SK-N-SH (cell line): ENCODE results near the gene PPP1R10.

Source experiments
- CHD2 ChIP-seq: fragments of 150-350 bp; IDR thresholded peaks from 2 replicates; pipeline ENCODE4 v1.6.1; 2018; ENCODE audit warnings: low read length; ENCODE audit not compliant: partially characterized antibody
- CTCF ChIP-seq: fragments of 200-600 bp; sonication (generic); IDR thresholded peaks from 2 replicates; pipeline ENCODE4 v1.6.1; 2017; ENCODE audit warnings: antibody characterized with exemption, mild to moderate bottlenecking, moderate library complexity
- ELF1 ChIP-seq: IDR thresholded peaks from 2 replicates; pipeline ENCODE4 v1.4.0; 2012
- EP300 ChIP-seq, 2 experiments: IDR thresholded peaks; 2 replicates each; pipeline versions ENCODE4 v1.4.0 to v1.6.1; 2012; ENCODE audit warnings: borderline replicate concordance in 1 of 2, low read depth in 1 of 2, low read length in 1 of 2
- FOXJ3 ChIP-seq: sonication (generic); formaldehyde crosslinking; IDR thresholded peaks from 2 replicates; pipeline ENCODE4 v1.5.1; 2020; ENCODE audit warnings: mild to moderate bottlenecking, missing genetic modification reagents
- FOXM1 ChIP-seq: IDR thresholded peaks from 2 replicates; pipeline ENCODE4 v1.4.0; 2012; ENCODE audit warnings: low read depth, mild to moderate bottlenecking
- GABPA ChIP-seq: IDR thresholded peaks from 2 replicates; pipeline ENCODE4 v1.4.0; 2012; ENCODE audit warnings: low read depth, mild to moderate bottlenecking
- POLR2AphosphoS5 ChIP-seq: IDR thresholded peaks from 2 replicates; pipeline ENCODE4 v1.6.1; 2012; ENCODE audit warnings: low read depth, low read length
- RFX5 ChIP-seq: IDR thresholded peaks from 2 replicates; pipeline ENCODE4 v1.6.1; 2012; ENCODE audit warnings: mild to moderate bottlenecking, improper control_type of control experiment, low read length
- TF ChIP-seq, protein P1 (sequence below): IDR thresholded peaks from 2 replicates; pipeline ENCODE4 v1.6.1; 2012; ENCODE audit warnings: mild to moderate bottlenecking, low read depth, low read length, moderate library complexity
- TF ChIP-seq, protein P2 (sequence below): IDR thresholded peaks from 2 replicates; pipeline ENCODE4 v1.4.0; 2012; ENCODE audit warnings: low read depth

DNA sequence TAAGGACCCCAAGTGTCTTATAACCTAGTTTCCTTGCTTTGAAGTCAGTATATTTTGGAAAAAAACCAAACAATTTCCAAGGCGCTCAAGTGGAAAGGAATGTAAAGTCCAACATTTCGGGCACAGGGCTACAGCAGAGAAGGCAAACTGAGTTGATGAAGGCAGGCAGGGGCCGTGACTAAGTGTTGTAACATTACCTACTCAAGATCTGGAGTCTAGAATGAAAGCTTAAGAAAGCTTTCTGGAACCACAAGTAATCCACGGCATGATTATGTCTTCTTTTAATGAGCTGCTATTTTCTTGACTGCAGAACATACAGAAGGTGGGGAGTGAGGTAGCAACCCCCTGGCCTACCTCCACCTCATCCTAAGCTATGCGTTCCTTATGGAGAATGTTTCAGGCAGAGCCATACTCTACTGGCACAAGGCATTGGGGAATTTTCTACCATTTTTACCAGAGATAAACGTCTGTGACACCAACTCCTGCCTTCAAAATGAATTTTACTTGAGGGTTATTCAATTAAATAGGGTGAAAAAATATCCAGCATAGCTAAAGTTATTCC is 4.3 kb downstream of the PPP1R10 start:
- TF ChIP-seq GABPA (no peak), FOXM1 (no peak), CTCF (no peak), CHD2 (no peak), POLR2AphosphoS5 (peak; percentile 73), ELF1 (no peak), FOXJ3 (CRISPR knock-in tag) (no peak), RFX5 (no peak), EP300 (IDR thresholded peaks at IDR 0.05; ENCODE audit: borderline replicate concordance in 1 of 2, low read depth in 1 of 2, low read length in 1 of 2) (no peak)
- TF ChIP-seq, protein P1, sequence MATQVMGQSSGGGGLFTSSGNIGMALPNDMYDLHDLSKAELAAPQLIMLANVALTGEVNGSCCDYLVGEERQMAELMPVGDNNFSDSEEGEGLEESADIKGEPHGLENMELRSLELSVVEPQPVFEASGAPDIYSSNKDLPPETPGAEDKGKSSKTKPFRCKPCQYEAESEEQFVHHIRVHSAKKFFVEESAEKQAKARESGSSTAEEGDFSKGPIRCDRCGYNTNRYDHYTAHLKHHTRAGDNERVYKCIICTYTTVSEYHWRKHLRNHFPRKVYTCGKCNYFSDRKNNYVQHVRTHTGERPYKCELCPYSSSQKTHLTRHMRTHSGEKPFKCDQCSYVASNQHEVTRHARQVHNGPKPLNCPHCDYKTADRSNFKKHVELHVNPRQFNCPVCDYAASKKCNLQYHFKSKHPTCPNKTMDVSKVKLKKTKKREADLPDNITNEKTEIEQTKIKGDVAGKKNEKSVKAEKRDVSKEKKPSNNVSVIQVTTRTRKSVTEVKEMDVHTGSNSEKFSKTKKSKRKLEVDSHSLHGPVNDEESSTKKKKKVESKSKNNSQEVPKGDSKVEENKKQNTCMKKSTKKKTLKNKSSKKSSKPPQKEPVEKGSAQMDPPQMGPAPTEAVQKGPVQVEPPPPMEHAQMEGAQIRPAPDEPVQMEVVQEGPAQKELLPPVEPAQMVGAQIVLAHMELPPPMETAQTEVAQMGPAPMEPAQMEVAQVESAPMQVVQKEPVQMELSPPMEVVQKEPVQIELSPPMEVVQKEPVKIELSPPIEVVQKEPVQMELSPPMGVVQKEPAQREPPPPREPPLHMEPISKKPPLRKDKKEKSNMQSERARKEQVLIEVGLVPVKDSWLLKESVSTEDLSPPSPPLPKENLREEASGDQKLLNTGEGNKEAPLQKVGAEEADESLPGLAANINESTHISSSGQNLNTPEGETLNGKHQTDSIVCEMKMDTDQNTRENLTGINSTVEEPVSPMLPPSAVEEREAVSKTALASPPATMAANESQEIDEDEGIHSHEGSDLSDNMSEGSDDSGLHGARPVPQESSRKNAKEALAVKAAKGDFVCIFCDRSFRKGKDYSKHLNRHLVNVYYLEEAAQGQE: no peak
- TF ChIP-seq, protein P2, sequence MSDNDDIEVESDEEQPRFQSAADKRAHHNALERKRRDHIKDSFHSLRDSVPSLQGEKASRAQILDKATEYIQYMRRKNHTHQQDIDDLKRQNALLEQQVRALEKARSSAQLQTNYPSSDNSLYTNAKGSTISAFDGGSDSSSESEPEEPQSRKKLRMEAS: no peak
